GM23248 (cell line): ENCODE measurements around the gene GGT6. TPM values are rescaled to one million over a fixed set of nuclear protein-coding genes. Genes with fewer than 3 reads are reported as not detected.
"Not testable (repeated sequence)": the region's sequence is repeated elsewhere in the genome, so short reads cannot be mapped to it uniquely, and the experiment has no call there.

Experiments used
- DNase-seq: peaks from one replicate; pipeline ENCODE4 v3.0.0-alpha.2; 2015
- H2AFZ ChIP-seq: fragments of 200-600 bp; sonication (generic); 2 replicates; pipeline ENCODE4 v1.6.1; 2016; ENCODE audit warnings: antibody characterized with exemption
- H3F3A ChIP-seq: fragments of 200-600 bp; sonication (generic); 2 replicates; pipeline ENCODE4 v1.6.1; 2016; ENCODE audit warnings: mild to moderate bottlenecking, antibody characterized with exemption, mixed run types; ENCODE audit not compliant: insufficient read depth
- H3K27ac ChIP-seq: fragments of 200-600 bp; sonication (generic); 2 replicates; pipeline ENCODE4 v1.5.1; 2016; ENCODE audit warnings: mild to moderate bottlenecking
- H3K27me3 ChIP-seq: fragments of 200-600 bp; sonication (generic); replicated peaks from 2 replicates; pipeline ENCODE4 v1.6.1; 2016; ENCODE audit warnings: mild to moderate bottlenecking; ENCODE audit not compliant: insufficient read depth
- H3K36me3 ChIP-seq: fragments of 200-600 bp; sonication (generic); 2 replicates; pipeline ENCODE4 v1.6.1; 2016; ENCODE audit warnings: low read depth, mild to moderate bottlenecking
- H3K4me1 ChIP-seq: fragments of 200-600 bp; sonication (generic); 2 replicates; pipeline ENCODE4 v1.6.1; 2016; ENCODE audit warnings: mild to moderate bottlenecking; ENCODE audit not compliant: insufficient read depth
- H3K4me2 ChIP-seq: fragments of 200-600 bp; sonication (generic); one replicate; pipeline ENCODE4 v1.6.1; 2016; ENCODE audit warnings: mild to moderate bottlenecking; ENCODE audit not compliant: unreplicated experiment
- H3K4me3 ChIP-seq: fragments of 200-600 bp; sonication (generic); 2 replicates; pipeline ENCODE4 v1.5.1; 2016; ENCODE audit warnings: mild to moderate bottlenecking
- H3K79me2 ChIP-seq: fragments of 200-600 bp; sonication (generic); 2 replicates; pipeline ENCODE4 v1.6.1; 2016; ENCODE audit warnings: mild to moderate bottlenecking; ENCODE audit not compliant: insufficient read depth
- H3K9ac ChIP-seq: fragments of 200-600 bp; sonication (generic); 2 replicates; pipeline ENCODE4 v1.6.1; 2016; ENCODE audit warnings: mild to moderate bottlenecking
- H3K9me2 ChIP-seq: fragments of 200-600 bp; sonication (generic); 2 replicates; pipeline ENCODE4 v1.6.1; 2016; ENCODE audit warnings: mixed run types, mild to moderate bottlenecking, moderate library complexity; ENCODE audit not compliant: insufficient read depth
- H3K9me3 ChIP-seq: fragments of 200-600 bp; sonication (generic); one replicate; pipeline ENCODE4 v1.6.1; 2017; ENCODE audit warnings: low read depth
- H4K20me1 ChIP-seq: fragments of 200-600 bp; sonication (generic); 2 replicates; pipeline ENCODE4 v1.6.0; 2016; ENCODE audit not compliant: insufficient read depth
- EZH2 ChIP-seq: fragments of 200-600 bp; sonication (generic); IDR thresholded peaks from 2 replicates; pipeline ENCODE4 v1.6.1; 2018; ENCODE audit warnings: antibody characterized with exemption, mild to moderate bottlenecking; ENCODE audit not compliant: insufficient read depth, poor library complexity, severe bottlenecking
- EZH2phosphoT487 ChIP-seq: fragments of 200-600 bp; sonication (generic); IDR thresholded peaks from 2 replicates; pipeline ENCODE4 v1.6.1; 2018; ENCODE audit warnings: antibody characterized with exemption, moderate library complexity, mild to moderate bottlenecking, low read depth; ENCODE audit not compliant: insufficient read depth
- WGBS, 2 experiments: methylation state at CpG; one replicate each; pipeline ENCODE4 v1.1.6; 2015 to 2017; ENCODE audit warnings: low lambda C conversion rate in 2 of 2, low coverage in 1 of 2; ENCODE audit errors: missing lambda C conversion rate in 2 of 2; 5-methylcytosine and 5-hydroxymethylcytosine counted together
- in situ Hi-C: fragments of 300-500 bp; cut with MboI; formaldehyde crosslinking; loops from 2 replicates; pipeline ENCODE4 v1.15.0; 2020
- polyA plus RNA-seq: library from polyadenylated mRNA; unstranded; fragments of >200 nt; fragmentation: Nextera tagmentation; extraction: Ambion mirVana; gene quantifications from 2 replicates; pipeline ENCODE4 v1.2.1, GENCODE V29; 2016
- total RNA-seq: library from RNA; depleted of rRNA; stranded (reverse); fragments of >200 nt; shearing (Covaris generic); gene quantifications from 2 replicates; pipeline ENCODE4 v1.2.3, GENCODE V29; 2014

GGT6 gene
- total and polyA plus RNA-seq, 2 experiments from 2014 or later, result not detected

GRCh38 chr17:4605826-4606225, 45.4 kb upstream of the GGT6 start:
- Histone ChIP-seq H3K9me3 (no peaks in the 10 kb centered on the region), H4K20me1 (no peaks in the 10 kb centered on the region), H3F3A (no peaks in the 10 kb centered on the region), H3K4me1 (no peaks in the 10 kb centered on the region), H3K27ac (no peak overlapping the region), H3K79me2 (no peaks in the 10 kb centered on the region), H3K9ac (no peak overlapping the region), H3K9me2 (no peaks in the 10 kb centered on the region), H3K27me3 (peaks cover 35% of the 10 kb centered on the region), H3K36me3 (no peaks in the 10 kb centered on the region), H2AFZ (no peak overlapping the region), H3K4me2 (no peak overlapping the region), H3K4me3 (no peak overlapping the region)
- in situ Hi-C loops, result no loop called here
- TF ChIP-seq EZH2phosphoT487, result no peak
- TF ChIP-seq EZH2, result no peak
- 74 to 84% methylated on average over 9 to 12 of the region's 12 CpGs for WGBS, 2 experiments
- DNase-seq, result no peak

- peaks cover 34% of the 10 kb centered on the region for H3K27me3 ChIP-seq
- H3K4me1 ChIP-seq, H3K27ac ChIP-seq, H3K79me2 ChIP-seq, H3K9ac ChIP-seq, H3K4me2 ChIP-seq, H3K9me2 ChIP-seq, H3K4me3 ChIP-seq, H4K20me1 ChIP-seq, H2AFZ ChIP-seq, H3K9me3 ChIP-seq, H3F3A ChIP-seq, DNase-seq, in situ Hi-C loops, H3K36me3 ChIP-seq: not testable (repeated sequence)
- WGBS, 2 experiments, result 53 to 58% methylated on average over 10 to 11 of the region's 11 CpGs
Measured at GRCh38 chr17:4604736-4605135, 44.4 kb upstream of the GGT6 start.

DNA sequence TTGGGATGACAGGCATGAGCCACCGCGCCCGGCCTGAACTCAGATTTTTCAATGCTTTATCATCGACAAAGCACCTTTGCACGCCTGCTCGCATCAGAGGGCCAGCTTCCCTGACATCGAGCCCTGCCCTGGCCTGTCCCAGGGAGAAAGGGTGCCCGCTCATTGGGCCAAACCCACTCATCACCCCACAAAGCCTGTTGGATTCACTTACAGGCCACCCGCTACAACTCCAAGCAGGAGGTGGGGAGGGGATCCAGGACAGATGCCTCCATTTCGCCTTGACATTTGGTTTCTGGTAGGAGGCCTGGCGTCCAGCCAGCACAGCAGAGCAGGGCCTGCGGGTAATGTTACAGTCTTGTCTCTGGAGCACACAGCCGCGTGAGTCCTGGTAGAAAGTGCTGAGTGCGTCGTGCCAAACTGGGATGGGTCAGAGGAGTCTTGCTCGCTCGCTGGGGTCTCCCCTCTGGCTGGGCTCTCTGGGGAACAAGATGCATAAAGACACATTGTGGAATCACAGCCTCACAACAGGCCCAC, 43.8 kb upstream of the GGT6 start:
- Histone ChIP-seq H2AFZ (no peak overlapping the region), H3F3A (no peaks in the 10 kb centered on the region), H3K4me3 (no peak overlapping the region), H3K4me2 (no peak overlapping the region), H3K9ac (no peak overlapping the region), H4K20me1 (no peaks in the 10 kb centered on the region), H3K27me3 (peaks cover 35% of the 10 kb centered on the region), H3K9me2 (no peaks in the 10 kb centered on the region), H3K4me1 (no peaks in the 10 kb centered on the region), H3K9me3 (no peaks in the 10 kb centered on the region), H3K27ac (no peak overlapping the region), H3K79me2 (no peaks in the 10 kb centered on the region), H3K36me3 (no peaks in the 10 kb centered on the region)
- peak; percentile 36 for DNase-seq
- TF ChIP-seq EZH2, result no peak
- no peak for TF ChIP-seq EZH2phosphoT487
- WGBS, 2 experiments, result 48 to 50% methylated on average over 18 of the region's 18 CpGs
- in situ Hi-C loops, result no loop called here

DNA sequence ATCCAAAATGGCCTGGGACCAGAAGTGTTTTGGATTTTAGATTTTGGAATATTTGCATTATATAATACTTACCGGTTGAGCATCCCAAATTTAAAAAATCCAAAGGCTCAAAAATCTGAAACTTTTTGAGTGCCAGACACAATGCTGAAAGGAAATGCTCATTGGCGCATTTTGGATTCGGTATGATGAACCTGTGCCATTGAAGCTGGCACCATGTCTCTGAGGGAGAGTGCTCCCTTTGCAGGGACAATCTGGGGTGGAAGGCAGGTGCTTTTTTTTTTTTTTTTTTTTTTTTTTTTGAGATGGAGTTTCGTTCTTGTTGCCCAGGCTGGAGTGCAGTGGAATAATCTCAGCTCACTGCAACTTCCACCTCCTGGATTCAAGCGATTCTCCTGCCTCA, 41.7 kb upstream of the GGT6 start:
- Histone ChIP-seq H4K20me1 (no peaks in the 10 kb centered on the region), H3K79me2 (no peaks in the 10 kb centered on the region), H3K4me1 (no peaks in the 10 kb centered on the region), H3K9me3 (no peaks in the 10 kb centered on the region), H3K9ac (no peak overlapping the region), H3K27me3 (peaks cover 33% of the 10 kb centered on the region), H3K4me3 (no peak overlapping the region), H3K4me2 (no peak overlapping the region), H3K36me3 (no peaks in the 10 kb centered on the region), H2AFZ (no peak overlapping the region), H3F3A (no peaks in the 10 kb centered on the region), H3K27ac (no peak overlapping the region), H3K9me2 (no peaks in the 10 kb centered on the region)
- no peak for DNase-seq
- in situ Hi-C loops, result no loop called here
- 65% methylated on average over 5 of the region's 5 CpGs for WGBS, 2 experiments
- TF ChIP-seq EZH2phosphoT487 (no peak), EZH2 (no peak)

DNA sequence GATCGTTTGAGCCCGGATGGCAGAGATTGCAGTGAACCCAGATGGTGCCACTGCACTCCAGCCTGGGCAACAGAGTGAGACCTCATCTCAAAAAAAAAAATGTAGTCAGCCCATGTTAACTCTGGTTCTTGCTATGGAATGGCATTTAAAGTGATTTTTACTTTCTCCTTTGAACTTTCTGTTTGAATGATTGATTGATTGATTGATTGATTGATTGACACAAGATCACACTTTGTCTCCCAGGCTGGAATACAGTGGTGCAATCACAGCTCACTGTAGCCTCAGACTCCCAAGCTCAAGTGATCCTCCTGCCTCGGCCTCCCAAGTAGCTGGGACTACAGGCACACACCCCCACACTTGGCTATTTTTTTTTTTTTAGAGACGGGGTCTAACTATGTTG, 40.9 kb upstream of the GGT6 start:
- no peak for DNase-seq
- Histone ChIP-seq H3K4me2 (no peak overlapping the region), H4K20me1 (no peaks in the 10 kb centered on the region), H3K27ac (no peak overlapping the region), H2AFZ (no peak overlapping the region), H3K36me3 (no peaks in the 10 kb centered on the region), H3K9me2 (no peaks in the 10 kb centered on the region), H3K4me1 (no peaks in the 10 kb centered on the region), H3K9me3 (no peaks in the 10 kb centered on the region), H3F3A (no peaks in the 10 kb centered on the region), H3K4me3 (no peak overlapping the region), H3K79me2 (no peaks in the 10 kb centered on the region), H3K9ac (no peak overlapping the region), H3K27me3 (peaks cover 28% of the 10 kb centered on the region)
- in situ Hi-C loops, result no loop called here
- 89 to 100% methylated on average over 3 to 4 of the region's 4 CpGs for WGBS, 2 experiments
- no peak for TF ChIP-seq EZH2
- no peak for TF ChIP-seq EZH2phosphoT487
